Effector CD4-positive, alpha-beta T cell (primary cell): ENCODE results near the gene PLCH2.

ENCODE experiments used
- DNase-seq: peaks from one replicate; pipeline ENCODE4 v3.0.0-alpha.2; 2020

Gene PLCH2

GRCh38 chr1:2463396-2463795 is 12.7 kb upstream of the PLCH2 start:
- DNase-seq: no peak

DNA sequence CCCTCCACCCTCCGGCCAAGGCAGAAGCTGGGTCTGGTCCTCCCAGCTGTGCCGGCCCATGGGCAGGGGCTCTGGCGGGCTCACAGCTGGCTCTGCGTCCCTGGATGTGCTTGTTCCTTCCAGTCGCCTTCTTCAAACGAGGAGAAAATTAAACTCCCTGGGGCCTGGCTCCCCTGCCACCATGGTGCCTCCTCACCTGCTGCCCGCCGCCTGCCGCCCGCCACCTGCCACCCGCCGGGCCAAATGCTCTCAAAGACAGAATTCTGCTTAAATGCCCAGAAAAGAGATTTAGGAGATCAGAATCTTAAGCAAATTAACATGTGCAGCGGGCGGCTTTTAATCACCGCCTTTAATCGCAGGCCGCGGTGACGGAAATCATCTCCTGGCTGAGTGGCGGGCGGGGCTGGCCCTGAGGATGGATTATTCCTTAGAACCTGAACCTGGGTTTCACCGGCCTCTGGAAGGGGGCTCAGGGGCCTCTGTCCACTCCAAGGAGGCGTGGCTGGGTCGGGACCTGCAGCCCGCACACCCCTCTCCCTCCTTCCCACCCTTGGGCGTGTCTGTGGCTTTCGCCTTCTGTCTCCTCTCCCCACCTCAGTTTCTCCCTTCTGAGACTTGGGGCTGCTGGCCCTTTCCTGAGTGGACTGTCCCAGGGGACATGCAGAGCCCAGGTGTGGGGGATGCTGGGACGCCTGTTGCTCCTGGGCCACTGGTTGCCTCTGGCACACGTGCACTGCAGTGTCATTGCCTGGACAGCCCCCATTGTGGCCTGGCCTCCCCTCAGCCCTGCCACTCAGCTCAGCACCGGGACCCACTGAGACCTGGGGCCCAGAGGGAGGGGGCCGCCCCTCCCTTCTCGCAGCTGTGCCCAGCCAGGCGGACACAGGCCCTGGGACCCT is 10.5 kb upstream of the PLCH2 start:
- DNase-seq: no peak

- no peak for DNase-seq
These were observed 9.8 kb upstream of the PLCH2 start for GRCh38 chr1:2466270-2466665.

GRCh38 chr1:2466958-2467554 is 9.0 kb upstream of the PLCH2 start:
- no peak for DNase-seq

DNA sequence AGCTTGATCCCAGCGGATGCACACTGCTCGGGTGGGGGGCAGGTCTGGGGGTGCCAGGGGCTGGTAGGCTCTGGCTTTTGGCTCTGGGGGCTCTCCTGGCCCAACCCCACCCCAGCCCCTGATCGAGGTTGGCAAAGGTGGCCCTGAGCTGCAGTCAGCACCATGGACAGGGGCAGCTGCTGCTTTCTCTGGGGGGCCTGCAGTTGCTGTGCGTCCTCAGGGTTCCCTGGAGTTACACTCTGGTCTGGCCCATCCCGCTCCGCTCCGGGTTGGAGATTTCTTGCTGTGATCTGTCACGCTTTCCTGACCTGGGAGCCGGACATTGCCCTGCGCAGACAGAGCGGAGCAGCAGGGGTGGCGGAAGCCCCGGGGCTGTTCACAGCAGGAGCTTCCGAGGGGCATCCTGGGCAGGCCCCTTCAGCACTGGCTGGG is 8.0 kb upstream of the PLCH2 start:
- peak; percentile 41 for DNase-seq

- DNase-seq: no peak
These were observed 7.5 kb upstream of the PLCH2 start for GRCh38 chr1:2468540-2468939.

DNA sequence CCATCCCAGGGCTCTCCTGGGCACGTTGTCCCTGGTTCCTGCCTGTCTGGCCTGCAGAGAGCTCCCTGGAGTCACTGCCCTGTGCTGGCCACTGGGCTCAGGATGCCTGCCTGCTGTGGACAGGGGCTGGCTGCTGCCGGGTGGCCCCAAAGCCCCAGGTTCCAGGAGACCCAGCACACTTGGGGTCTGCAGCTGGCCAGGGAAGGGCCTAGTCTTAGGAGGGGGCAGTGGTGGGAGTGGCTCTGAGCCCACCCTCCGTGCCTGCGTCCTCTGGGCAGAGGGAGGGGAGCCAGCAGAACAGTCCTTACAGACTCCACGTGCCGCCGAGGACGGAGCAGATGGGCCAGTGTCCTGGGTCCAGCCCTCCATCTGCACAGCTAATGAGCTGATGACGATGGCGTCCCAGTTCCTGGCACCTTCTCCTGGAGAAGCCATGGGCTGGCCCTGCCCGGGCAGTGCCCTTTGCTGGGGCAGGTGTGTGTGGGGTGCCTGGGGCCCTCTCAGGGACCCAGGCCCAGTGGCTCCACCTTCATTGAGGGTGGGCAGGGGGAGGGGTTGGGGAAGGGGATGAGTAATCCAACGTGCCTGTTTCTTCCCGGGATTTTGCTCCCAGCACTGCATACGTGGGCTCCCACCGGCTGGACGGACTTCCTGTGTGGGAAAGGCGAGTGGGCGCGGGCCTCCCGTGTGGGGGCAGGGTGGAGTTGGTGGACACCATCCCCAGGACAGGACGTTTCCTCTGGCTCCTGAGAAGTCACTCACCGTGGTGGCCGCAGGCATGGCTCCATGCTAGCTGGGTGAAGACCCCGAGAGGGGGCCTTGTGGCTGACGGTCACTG is 6.8 kb upstream of the PLCH2 start:
- DNase-seq: no peak

DNA sequence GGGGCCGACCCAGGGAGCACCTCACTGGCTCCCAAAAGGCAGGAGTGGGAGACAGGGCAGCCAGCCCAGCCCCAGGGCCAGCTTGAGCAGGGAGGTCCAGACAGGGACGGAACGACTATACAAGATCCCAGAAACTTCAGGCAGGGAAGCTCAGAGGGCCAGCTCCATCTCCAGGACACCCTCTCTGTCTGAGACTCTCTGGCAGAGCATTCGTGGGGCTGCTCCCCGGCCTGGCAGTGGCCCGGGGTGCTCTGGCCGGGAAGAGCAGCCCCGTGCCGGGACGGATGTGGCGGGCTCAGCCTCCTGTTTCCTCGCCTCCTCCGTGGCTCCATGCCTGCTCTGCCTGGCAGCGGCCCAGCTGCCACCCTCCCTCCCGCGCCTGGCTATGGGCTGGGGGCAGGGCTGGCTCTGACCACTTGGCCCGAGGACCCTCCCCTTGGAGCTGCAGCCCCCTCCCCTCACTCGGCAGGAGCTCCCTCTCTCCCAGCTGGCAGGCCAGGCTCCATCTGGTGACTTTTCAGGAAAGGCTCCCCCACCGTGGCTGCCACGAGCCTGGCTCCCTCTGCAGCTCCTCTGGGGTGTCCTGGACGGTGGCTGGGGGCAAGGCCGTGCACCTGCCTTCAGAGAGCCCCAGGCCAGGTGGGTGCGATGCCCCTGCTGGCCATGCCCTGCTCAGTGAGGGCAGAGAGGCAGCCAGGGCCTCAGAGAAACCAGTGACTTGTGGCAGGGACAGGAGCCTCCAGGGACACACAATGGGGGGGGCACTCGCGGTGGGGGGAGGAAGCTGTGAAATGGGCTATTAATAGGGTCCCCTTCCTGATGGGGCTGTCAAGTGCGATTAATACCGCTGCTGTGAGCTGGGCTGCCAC is 5.6 kb upstream of the PLCH2 start:
- DNase-seq: no peak

GRCh38 chr1:2471159-2471471 is 5.0 kb upstream of the PLCH2 start:
- DNase-seq: no peak

- DNase-seq: no peak
These were observed 4.5 kb upstream of the PLCH2 start for GRCh38 chr1:2471587-2472001.

DNA sequence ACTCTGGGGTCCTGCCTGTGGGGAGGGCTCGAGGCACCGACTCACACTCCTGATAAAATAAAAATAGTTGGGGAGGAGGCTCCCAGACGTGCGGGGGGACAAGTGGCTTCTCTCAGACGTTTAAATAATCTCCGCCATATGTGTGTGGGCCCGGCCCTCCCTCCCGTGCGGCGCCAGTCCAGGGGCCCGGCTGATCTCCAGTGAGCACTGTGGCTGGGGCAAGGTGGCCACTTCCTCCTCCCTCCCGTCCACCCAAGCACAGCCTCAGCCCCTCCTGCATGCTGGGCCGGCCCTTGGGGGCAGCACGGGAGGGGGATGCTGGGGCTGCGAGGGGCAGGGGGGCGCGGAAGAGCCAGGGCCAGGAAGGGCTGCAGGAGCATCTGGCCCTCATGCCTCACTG is 4.0 kb upstream of the PLCH2 start:
- DNase-seq: no peak

DNA sequence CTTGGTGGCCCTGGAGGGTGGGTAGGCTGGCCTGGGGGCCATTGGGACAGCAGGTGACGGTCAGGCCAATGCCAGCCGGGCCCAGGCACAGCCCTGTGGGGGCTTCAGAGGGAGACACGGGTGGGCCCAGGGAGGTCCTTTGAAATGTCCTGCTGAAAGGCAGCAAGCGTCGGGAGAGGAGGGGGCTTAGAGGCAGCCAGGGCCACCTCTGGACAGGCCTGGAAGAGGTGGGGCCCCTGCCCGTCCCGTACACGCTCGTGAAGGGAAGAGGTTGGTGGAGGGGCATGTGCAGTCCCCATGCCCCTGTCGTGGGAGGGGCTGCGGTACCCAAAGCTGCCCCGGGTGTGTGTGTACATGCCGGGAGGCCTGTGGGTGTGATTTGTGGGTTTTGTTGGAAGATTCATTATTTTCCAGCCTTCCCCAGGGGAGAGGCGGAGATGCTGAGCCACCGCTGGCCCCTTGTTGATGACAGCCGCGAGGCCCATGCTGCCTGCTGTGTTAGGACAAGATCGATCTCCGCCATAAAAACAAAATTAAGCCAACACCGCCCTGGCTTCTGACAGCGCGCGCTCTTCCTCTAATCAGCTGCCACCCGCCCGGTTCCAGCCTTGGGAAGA is 3.4 kb upstream of the PLCH2 start:
- DNase-seq: no peak

GRCh38 chr1:2473198-2473597 is 2.9 kb upstream of the PLCH2 start:
- no peak for DNase-seq

GRCh38 chr1:2474104-2474844 is 1.8 kb upstream of the PLCH2 start:
- DNase-seq: no peak

- DNase-seq: no peak
These were observed 1.1 kb upstream of the PLCH2 start for GRCh38 chr1:2474933-2475371.

GRCh38 chr1:2475571-2475970 is 518 bp upstream of the PLCH2 start:
- no peak for DNase-seq

DNA sequence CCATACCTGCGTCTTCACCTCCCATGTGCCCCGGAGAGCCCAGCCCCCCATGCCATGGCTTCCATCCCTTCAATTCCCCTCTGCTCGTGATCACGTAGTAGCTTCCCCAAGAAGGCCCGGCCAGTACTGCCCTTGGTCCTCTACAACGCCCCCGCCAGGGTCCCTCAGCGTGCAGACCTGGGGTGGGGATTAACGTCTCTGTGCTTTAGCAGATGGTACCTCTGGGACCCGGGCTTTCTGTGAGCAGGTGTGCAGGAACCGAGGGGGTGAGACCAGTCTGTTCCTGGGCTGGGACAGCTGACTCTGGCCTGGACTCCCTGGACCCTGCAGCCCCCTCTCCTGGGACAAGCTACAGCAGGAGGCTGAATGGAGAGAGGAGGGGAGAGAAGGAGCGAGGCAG is 1.2 kb downstream of the PLCH2 start:
- DNase-seq: no peak

DNA sequence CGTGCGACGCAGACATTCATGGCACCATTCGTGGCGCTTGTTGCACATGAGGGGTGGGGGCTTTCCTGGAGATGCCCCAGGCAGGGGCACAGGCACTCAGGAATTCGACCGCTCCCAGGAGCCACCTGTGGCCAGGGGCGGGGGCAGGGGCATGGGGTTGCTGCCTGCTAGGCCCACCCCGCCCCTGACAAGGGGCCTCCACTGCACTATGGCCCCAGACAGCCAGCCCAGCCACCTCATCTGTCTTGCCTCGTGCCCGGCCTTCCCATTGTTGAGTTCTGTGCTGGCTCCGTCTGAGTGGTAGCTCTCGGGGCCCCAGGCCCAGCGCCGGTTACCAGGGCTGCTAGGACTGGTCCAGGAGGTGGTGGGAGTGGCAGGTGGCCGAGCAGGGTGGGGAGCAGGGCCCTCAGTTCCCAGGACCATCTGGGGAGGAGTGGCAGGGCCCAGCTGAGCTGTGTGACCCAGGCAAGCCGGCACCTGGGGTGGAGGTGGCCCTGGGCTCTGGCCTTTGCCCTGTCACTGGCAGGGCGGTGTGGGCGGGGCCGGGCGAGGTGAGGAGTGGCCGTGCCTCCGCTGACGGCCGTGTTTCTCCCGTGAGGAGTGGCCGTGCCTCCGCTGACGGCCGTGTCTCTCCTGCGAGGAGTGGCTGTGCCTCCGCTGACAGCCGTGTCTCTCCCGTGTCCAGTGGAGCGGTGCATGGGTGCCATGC is 1.9 kb downstream of the PLCH2 start:
- no peak for DNase-seq

DNA sequence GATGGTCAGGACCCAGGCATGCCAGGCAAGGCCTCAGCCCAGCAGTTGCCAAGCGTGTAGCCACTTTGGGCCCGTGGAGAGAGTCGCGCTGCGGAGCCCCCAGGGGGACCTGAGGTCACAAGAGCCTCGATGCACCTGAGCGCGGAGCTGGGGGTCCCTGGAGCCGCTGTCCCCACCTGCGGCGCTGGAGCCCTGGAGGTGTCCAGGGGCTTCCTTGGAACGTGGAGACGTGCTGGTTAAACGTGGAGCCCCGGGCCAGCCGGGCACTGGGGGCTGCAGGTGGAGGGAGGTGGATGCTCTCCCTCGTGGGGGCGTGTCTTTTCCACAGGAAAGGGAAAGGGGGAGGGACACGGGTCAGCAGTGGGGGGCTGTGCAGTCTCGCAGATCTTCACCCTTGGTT is 3.1 kb downstream of the PLCH2 start:
- DNase-seq: no peak

DNA sequence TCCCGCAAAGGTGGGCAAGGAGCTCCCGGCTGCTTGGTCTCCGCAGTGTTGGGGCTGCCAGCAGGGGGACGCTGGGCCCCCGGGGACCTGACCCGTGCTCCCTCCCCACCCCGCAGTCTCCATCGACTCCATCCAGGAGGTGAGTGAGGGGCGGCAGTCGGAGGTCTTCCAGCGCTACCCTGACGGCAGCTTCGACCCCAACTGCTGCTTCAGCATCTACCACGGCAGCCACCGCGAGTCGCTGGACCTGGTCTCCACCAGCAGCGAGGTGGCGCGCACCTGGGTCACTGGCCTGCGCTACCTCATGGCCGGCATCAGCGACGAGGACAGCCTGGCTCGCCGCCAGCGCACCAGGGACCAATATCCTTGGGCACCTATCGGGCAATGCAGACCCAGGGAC is 3.5 kb downstream of the PLCH2 start:
- DNase-seq: no peak
